Endothelial cell of umbilical vein (primary cell): ENCODE measurements around the gene DDX11. TPM values are rescaled to one million over a fixed set of nuclear protein-coding genes. Genes with fewer than 3 reads are reported as not detected.

Source experiments
- BruUV-seq: library from RNA; stranded (reverse); fragments of 400-500 nt; replicated peaks from 2 replicates; lab custom pipeline; 2021; lab: Mats Ljungman, UMichigan
- CTCF ChIA-PET: fragments of 300-600, 350-600 bp; sonication (Branson Sonifier 250); formaldehyde crosslinking; loops from one replicate; lab custom pipeline; 2021; ENCODE audit warnings: antibody characterized with exemption, inconsistent platforms; lab: Charles Lee
- POLR2A ChIA-PET: fragments of 300-600, 350-600 bp; sonication (Branson Sonifier 250); formaldehyde crosslinking; loops from one replicate; lab custom pipeline; 2021; ENCODE audit warnings: antibody characterized with exemption, inconsistent platforms; lab: Charles Lee
- DNase-seq: peaks from one replicate; pipeline ENCODE4 v3.0.0-alpha.2; 2011; ENCODE audit warnings: low read depth, low spot score
- FAIRE-seq: peaks from 2 replicates; lab custom pipeline; 2011; peaks lifted over from hg19 to GRCh38; lab: Jason Lieb, UNC
- H2AFZ ChIP-seq: 2 replicates; pipeline ENCODE4 v1.6.0; 2012; ENCODE audit warnings: low read depth, low read length, control low read depth, inconsistent platforms
- H3K27ac ChIP-seq: 2 replicates; pipeline ENCODE4 v1.5.1; 2011; ENCODE audit warnings: low read depth, mild to moderate bottlenecking, control low read depth, low read length, moderate library complexity; ENCODE audit not compliant: insufficient read depth
- H3K27me3 ChIP-seq, 2 experiments: 2 replicates each; pipeline versions ENCODE4 v1.6.0 to v1.6.1; 2011; ENCODE audit warnings: low read length in 2 of 2, mixed read lengths in 1 of 2; ENCODE audit not compliant: control insufficient read depth in 2 of 2, insufficient read depth in 2 of 2
- H3K36me3 ChIP-seq, 2 experiments: 2 replicates in 1 of 2; 3 replicates in 1 of 2; pipeline ENCODE4 v1.5.1; 2011; ENCODE audit warnings: low read length in 2 of 2, mild to moderate bottlenecking in 1 of 2, moderate library complexity in 1 of 2; ENCODE audit not compliant: control insufficient read depth in 2 of 2, insufficient read depth in 2 of 2; ENCODE audit errors: extremely low read depth in 1 of 2
- H3K4me1 ChIP-seq: 3 replicates; pipeline ENCODE4 v1.5.1; 2011; ENCODE audit warnings: mild to moderate bottlenecking, low read length; ENCODE audit not compliant: control insufficient read depth, insufficient read depth; ENCODE audit errors: extremely low read depth
- H3K4me2 ChIP-seq: 2 replicates; pipeline ENCODE4 v1.6.1; 2011; ENCODE audit warnings: low read length, control low read depth, mixed read lengths; ENCODE audit not compliant: insufficient read depth
- H3K4me3 ChIP-seq, 3 experiments: fragments of 200-600 bp in 1 of 3; sonication (generic), shearing (Covaris generic) in 1 of 3; replicated peaks in 1 of 3; 2 replicates each; pipeline ENCODE4 v1.5.1; 2011 to 2016; ENCODE audit warnings: control low read depth in 3 of 3, low read length in 3 of 3, mild to moderate bottlenecking in 2 of 3, inconsistent platforms in 1 of 3, low read depth in 1 of 3, moderate library complexity in 1 of 3; ENCODE audit not compliant: insufficient read depth in 1 of 3
- H3K79me2 ChIP-seq: 2 replicates; pipeline ENCODE4 v1.6.0; 2012; ENCODE audit warnings: low read length, inconsistent platforms; ENCODE audit not compliant: control insufficient read depth, insufficient read depth
- H3K9ac ChIP-seq: replicated peaks from 2 replicates; pipeline ENCODE3; 2011; ENCODE audit warnings: low read length, control low read depth; ENCODE audit not compliant: insufficient read depth; ENCODE audit errors: extremely low read depth
- H3K9me1 ChIP-seq: replicated peaks from 3 replicates; pipeline ENCODE4 v1.6.0; 2011; ENCODE audit warnings: mild to moderate bottlenecking, low read length; ENCODE audit not compliant: control insufficient read depth, insufficient read depth; ENCODE audit errors: extremely low read depth
- H3K9me3 ChIP-seq: replicated peaks from 2 replicates; pipeline ENCODE4 v1.5.1; 2012; ENCODE audit warnings: low read length, inconsistent platforms; ENCODE audit not compliant: control insufficient read depth, insufficient read depth
- H4K20me1 ChIP-seq: replicated peaks from 2 replicates; pipeline ENCODE3; 2011; ENCODE audit warnings: mild to moderate bottlenecking, low read length; ENCODE audit not compliant: control insufficient read depth, insufficient read depth; ENCODE audit errors: extremely low read depth
- CTCF ChIP-seq, 2 donors: IDR thresholded peaks; 1 replicate in 1 of 2; 2 replicates in 1 of 2; pipeline ENCODE4 v1.5.1; 2011; ENCODE audit warnings: low read length in 2 of 2, mild to moderate bottlenecking in 2 of 2, moderate library complexity in 2 of 2, control low read depth in 1 of 2, inconsistent platforms in 1 of 2, low read depth in 1 of 2; ENCODE audit not compliant: insufficient read depth in 1 of 2; ENCODE audit errors: extremely low read depth in 1 of 2
- EZH2 ChIP-seq: IDR thresholded peaks from 2 replicates; pipeline ENCODE4 v1.6.1; 2012; ENCODE audit warnings: borderline replicate concordance, low read depth, mild to moderate bottlenecking, moderate library complexity, low read length, inconsistent platforms; ENCODE audit not compliant: severe bottlenecking
- FOS ChIP-seq: IDR thresholded peaks from 2 replicates; pipeline ENCODE4 v1.6.1; 2011; ENCODE audit warnings: mild to moderate bottlenecking, low read length, moderate library complexity, borderline replicate concordance; ENCODE audit not compliant: insufficient read depth
- GATA2 ChIP-seq: IDR thresholded peaks from 2 replicates; pipeline ENCODE4 v1.7.0; 2011; ENCODE audit warnings: low read depth, mild to moderate bottlenecking, moderate library complexity, mixed read lengths, low read length; ENCODE audit not compliant: insufficient read length, insufficient read depth
- JUN ChIP-seq: IDR thresholded peaks from 2 replicates; pipeline ENCODE4 v1.6.1; 2011; ENCODE audit warnings: borderline replicate concordance, low read depth; ENCODE audit not compliant: insufficient read length, insufficient read depth
- MAX ChIP-seq: IDR thresholded peaks from 2 replicates; pipeline ENCODE4 v1.6.1; 2011; ENCODE audit not compliant: insufficient read depth, insufficient read length
- MYC ChIP-seq: IDR thresholded peaks from one replicate; pipeline ENCODE4 v1.6.1; 2011; ENCODE audit warnings: mild to moderate bottlenecking, low read depth, low read length
- POLR2A ChIP-seq: IDR thresholded peaks from 2 replicates; pipeline ENCODE4 v1.6.1; 2012; ENCODE audit warnings: low read depth, mild to moderate bottlenecking, control low read depth, low read length
- POLR2AphosphoS5 ChIP-seq: IDR thresholded peaks from 2 replicates; pipeline ENCODE4 v1.6.1; 2012; ENCODE audit warnings: low read depth, mild to moderate bottlenecking, control low read depth, low read length, moderate library complexity; ENCODE audit not compliant: insufficient read depth
- dilution Hi-C: fragments of 300-500 bp; cut with MboI; formaldehyde crosslinking; loops from one replicate; pipeline ENCODE4 v1.15.0; 2019; ENCODE audit warnings: low sequenced_read_pairs; ENCODE audit not compliant: extremely low pct_ligation_motif_present
- intact Hi-C: fragments of 100-400 bp; cut with micrococcal nuclease; formaldehyde crosslinking; loops from one replicate; pipeline ENCODE4 v1.10.0; 2022
- polyA plus RNA-seq, 4 experiments: library from polyadenylated mRNA; depleted of rRNA in 3 of 4; stranded (reverse) in 3 of 4; unstranded in 1 of 4; fragments of >200 nt; gene quantifications; 2 replicates each; pipeline versions ENCODE4 v1.2.1 to v1.2.3, GENCODE V29; 2011 to 2012; ENCODE audit warnings: missing spikeins in 1 of 4
- total RNA-seq: library from RNA; stranded (reverse); gene quantifications from 2 replicates; pipeline ENCODE4 v1.2.3, GENCODE V29; 2021

The DDX11 gene
- total and polyA plus RNA-seq, 2 donors (not counting 3 experiments of a cell fraction or from before 2014, with no cell fraction given), result 20.8 to 71.4 TPM

GRCh38 chr12:31029468-31029867 is 44.2 kb upstream of the DDX11 start:
- DNase-seq, result no peak
- Histone ChIP-seq H4K20me1 (no peaks in the 10 kb centered on the region), H3K4me1 (no peaks in the 10 kb centered on the region), H3K4me2 (no peak overlapping the region), H3K9ac (no peak overlapping the region), H3K27me3 (peaks cover 0 to 2% of the 10 kb centered on the region in 2 experiments), H3K4me3 (no peak overlapping the region), H3K36me3 (no peaks in the 10 kb centered on the region), H3K9me1 (no peaks in the 10 kb centered on the region), H3K27ac (no peak overlapping the region), H2AFZ (no peak overlapping the region), H3K79me2 (no peaks in the 10 kb centered on the region), H3K9me3 (no peaks in the 10 kb centered on the region)
- ChIA-PET CTCF (no interaction called here), POLR2A (no interaction called here)
- no TSS peak for BruUV-seq
- dilution Hi-C loops, result no loop called here
- FAIRE-seq, result no peak
- intact Hi-C loops, result no loop called here
- no peak for TF ChIP-seq MYC
- no peak for TF ChIP-seq JUN
- TF ChIP-seq FOS, result no peak
- TF ChIP-seq POLR2AphosphoS5, result no peak
- TF ChIP-seq MAX, result no peak
- TF ChIP-seq POLR2A, result no peak
- TF ChIP-seq GATA2, result no peak
- no peak for TF ChIP-seq EZH2
- TF ChIP-seq CTCF (IDR thresholded peaks at IDR 0.05; ENCODE audit: extremely low read depth in 1 of 2, insufficient read depth in 1 of 2, low read depth in 1 of 2, low read length in 2 of 2), result no peak
